Measurements from ENCODE around the gene APOE. TPM values are rescaled to one million over a fixed set of nuclear protein-coding genes. Genes with fewer than 3 reads are reported as not detected.

Gene APOE
- total RNA-seq = 11,373 and 11,693 TPM in 2 replicates

DNA sequence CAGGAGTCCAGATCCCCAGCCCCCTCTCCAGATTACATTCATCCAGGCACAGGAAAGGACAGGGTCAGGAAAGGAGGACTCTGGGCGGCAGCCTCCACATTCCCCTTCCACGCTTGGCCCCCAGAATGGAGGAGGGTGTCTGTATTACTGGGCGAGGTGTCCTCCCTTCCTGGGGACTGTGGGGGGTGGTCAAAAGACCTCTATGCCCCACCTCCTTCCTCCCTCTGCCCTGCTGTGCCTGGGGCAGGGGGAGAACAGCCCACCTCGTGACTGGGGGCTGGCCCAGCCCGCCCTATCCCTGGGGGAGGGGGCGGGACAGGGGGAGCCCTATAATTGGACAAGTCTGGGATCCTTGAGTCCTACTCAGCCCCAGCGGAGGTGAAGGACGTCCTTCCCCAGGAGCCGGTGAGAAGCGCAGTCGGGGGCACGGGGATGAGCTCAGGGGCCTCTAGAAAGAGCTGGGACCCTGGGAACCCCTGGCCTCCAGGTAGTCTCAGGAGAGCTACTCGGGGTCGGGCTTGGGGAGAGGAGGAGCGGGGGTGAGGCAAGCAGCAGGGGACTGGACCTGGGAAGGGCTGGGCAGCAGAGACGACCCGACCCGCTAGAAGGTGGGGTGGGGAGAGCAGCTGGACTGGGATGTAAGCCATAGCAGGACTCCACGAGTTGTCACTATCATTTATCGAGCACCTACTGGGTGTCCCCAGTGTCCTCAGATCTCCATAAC is at the start of gene APOE:
Gene APOE, plus strand, starts transcription at position 360 of the 724 bp plus-strand sequence. CDS start 829 bp downstream, outside the sequence.

GRCh38 chr19:44891016-44891882 is 14.3 kb upstream of the APOE start, which contains the start of gene TOMM40:
Gene TOMM40 (plus strand): TSS chr19:44891254. CDS start chr19:44891416, 162 bp downstream.

GRCh38 chr19:44914433-44915206 is 9.0 kb downstream of the APOE start, which contains the start of gene APOC1:
Gene APOC1 (plus strand): TSS chr19:44914608. CDS start chr19:44914892, 284 bp downstream.

GRCh38 chr19:44942067-44942571 is 36.5 kb downstream of the APOE start, which contains the start of gene APOC4:
Gene APOC4 (plus strand): TSS chr19:44942237. CDS start chr19:44942278, 41 bp downstream.

GRCh38 chr19:44954649-44955504 is 49.3 kb downstream of the APOE start, which contains the start of gene CLPTM1:
Gene CLPTM1 (plus strand): TSS chr19:44955380. CDS start chr19:44955396, 16 bp downstream.

Other genes starting within 250 kb of the APOE start
- gene CEACAM19, start 234.3 kb upstream of the APOE start, total RNA-seq = 1.2 and 1.4 TPM in 2 replicates
- gene CEACAM16, start 206.6 kb upstream of the APOE start, total RNA-seq = not detected in 2 replicates
- 30.3 and 34.7 TPM in 2 replicates for gene BCL3, start 157.1 kb upstream of the APOE start, total RNA-seq
- not detected in 2 replicates for gene CBLC, start 127.9 kb upstream of the APOE start, total RNA-seq
- gene BCAM, start 96.7 kb upstream of the APOE start, total RNA-seq = 14.3 and 15.0 TPM in 2 replicates
- 63.9 and 70.1 TPM in 2 replicates for gene NECTIN2, start 59.5 kb upstream of the APOE start, total RNA-seq
- 43.9 and 47.5 TPM in 2 replicates for gene TOMM40, start 14.5 kb upstream of the APOE start, total RNA-seq
- 182 and 266 TPM in 2 replicates for gene APOC1, start 8.8 kb downstream of the APOE start, total RNA-seq
- gene APOC4, start 36.4 kb downstream of the APOE start, total RNA-seq = not detected in 2 replicates
- gene APOC2, start 40.3 kb downstream of the APOE start, total RNA-seq = not detected in 2 replicates
- gene CLPTM1, start 49.6 kb downstream of the APOE start, total RNA-seq = 69.0 and 85.2 TPM in 2 replicates
- 6.8 and 12.4 TPM in 2 replicates for gene RELB, start 95.7 kb downstream of the APOE start, total RNA-seq
- gene CLASRP, start 133.2 kb downstream of the APOE start, total RNA-seq = 27.3 and 51.9 TPM in 2 replicates
- not detected in 2 replicates for gene ZNF296, start 170.7 kb downstream of the APOE start, total RNA-seq
- gene GEMIN7, start 173.5 kb downstream of the APOE start, total RNA-seq = 8.2 and 18.2 TPM in 2 replicates
- 21.3 and 26.5 TPM in 2 replicates for gene PPP1R37, start 187.4 kb downstream of the APOE start, total RNA-seq